ENCODE data around the gene FARS2. TPM values are rescaled to one million over a fixed set of nuclear protein-coding genes. Genes with fewer than 3 reads are reported as not detected.

The FARS2 gene
- total and polyA plus RNA-seq, 4 donors, result 9.2 to 31.4 (median 19.4) TPM

DNA sequence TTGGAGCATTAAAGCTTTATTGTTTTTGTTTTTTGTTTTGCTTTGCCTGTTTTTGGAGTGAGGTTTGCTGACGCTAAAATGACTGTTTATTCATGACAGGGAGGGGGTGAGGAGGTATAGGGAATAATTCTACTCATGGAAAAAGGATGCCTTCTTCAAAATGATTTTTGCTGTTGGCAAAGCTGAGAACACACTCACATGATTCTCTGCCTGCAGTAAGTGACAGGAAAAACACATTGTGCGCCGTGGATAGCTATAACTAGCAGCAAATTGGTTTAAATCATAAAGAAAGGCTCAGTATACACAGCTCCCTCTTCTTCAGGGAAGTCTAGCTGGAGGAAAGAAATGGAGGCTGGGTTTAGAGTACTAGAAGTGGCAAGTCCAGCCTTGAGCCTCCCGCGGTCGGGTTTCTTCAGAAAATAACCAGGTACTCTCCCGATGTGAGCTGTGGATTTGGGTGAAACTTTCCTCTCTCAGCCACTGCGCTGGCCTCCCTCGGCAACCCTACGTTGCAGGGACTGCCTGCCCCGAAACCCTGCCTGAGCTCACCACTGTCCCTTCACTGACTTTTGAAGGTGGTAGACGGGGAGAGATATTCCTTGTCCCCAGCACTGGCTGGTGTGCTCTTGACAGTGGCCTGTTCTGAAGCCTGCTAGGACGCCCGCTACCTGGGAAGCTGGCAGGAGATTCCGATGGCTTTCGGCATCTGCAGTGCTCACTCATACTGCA is 467.2 kb downstream of the FARS2 start:
- no peak overlapping the region for H3K4me3 ChIP-seq

GRCh38 chr6:5729080-5729434 is 467.7 kb downstream of the FARS2 start:
- Histone ChIP-seq H3K4me3 (no peak overlapping the region), H3K9ac (ENCODE audit: insufficient read depth in 1 of 2, low read length in 2 of 2) (no peak overlapping the region), H3K4me1 (ENCODE audit: control insufficient read depth in 5 of 5, insufficient read depth in 5 of 5, low read length in 5 of 5) (peaks cover 0 to 12% (median 0%) of the 10 kb centered on the region in 5 donors), H3K36me3 (ENCODE audit: control insufficient read depth in 4 of 4, insufficient read depth in 4 of 4, low read length in 4 of 4) (no peaks in the 10 kb centered on the region), H3K9me3 (ENCODE audit: control insufficient read depth in 4 of 4, insufficient read depth in 3 of 4, low read length in 3 of 4) (no peaks in the 10 kb centered on the region), H3K27me3 (ENCODE audit: control insufficient read depth in 3 of 3, insufficient read depth in 3 of 3, low read length in 2 of 3) (no peaks in the 10 kb centered on the region), H3K27ac (ENCODE audit: low read depth in 1 of 2, low read length in 1 of 2) (no peak overlapping the region)
- WGBS, 2 donors, result 60 to 65% methylated on average over 8 of the region's 8 CpGs
- TF ChIP-seq CTCF (IDR thresholded peaks at IDR 0.05; ENCODE audit: control extremely low read depth, extremely low read depth), result no peak
- peak in 1 of 3 donors; percentile 32 for DNase-seq
- peak; percentile 84 for ATAC-seq (ENCODE audit: insufficient read depth, low FRiP score)

More for the DNA sequence above, 467.2 kb downstream of the FARS2 start:
- ATAC-seq (ENCODE audit: insufficient read depth, low FRiP score), result peak; percentile 65
- H3K27me3 ChIP-seq (ENCODE audit: control insufficient read depth in 3 of 3, insufficient read depth in 3 of 3, low read length in 2 of 3), result no peaks in the 10 kb centered on the region
- no peak overlapping the region for H3K9ac ChIP-seq (ENCODE audit: insufficient read depth in 1 of 2, low read length in 2 of 2)
- WGBS, 2 donors, result 87 to 92% methylated on average over 16 of the region's 16 CpGs
- peaks cover 0 to 16% (median 0%) of the 10 kb centered on the region in 5 donors for H3K4me1 ChIP-seq (ENCODE audit: control insufficient read depth in 5 of 5, insufficient read depth in 5 of 5, low read length in 5 of 5)
- no peak for DNase-seq
- TF ChIP-seq CTCF (IDR thresholded peaks at IDR 0.05; ENCODE audit: control extremely low read depth, extremely low read depth), result no peak
- no peaks in the 10 kb centered on the region for H3K36me3 ChIP-seq (ENCODE audit: control insufficient read depth in 4 of 4, insufficient read depth in 4 of 4, low read length in 4 of 4)
- H3K27ac ChIP-seq (ENCODE audit: low read depth in 1 of 2, low read length in 1 of 2), result no peak overlapping the region
- H3K9me3 ChIP-seq (ENCODE audit: control insufficient read depth in 4 of 4, insufficient read depth in 3 of 4, low read length in 3 of 4), result no peaks in the 10 kb centered on the region

- DNase-seq (peak in 2 of 3 donors; percentile 15 to 19), ATAC-seq (ENCODE audit: insufficient read depth, low FRiP score) (no peak)
Measured at GRCh38 chr6:5729813-5730517, 468.7 kb downstream of the FARS2 start.

More at GRCh38 chr6:5729813-5730517, 468.7 kb downstream of the FARS2 start:
- Histone ChIP-seq H3K36me3 (ENCODE audit: control insufficient read depth in 4 of 4, insufficient read depth in 4 of 4, low read length in 4 of 4) (no peaks in the 10 kb centered on the region), H3K27me3 (ENCODE audit: control insufficient read depth in 3 of 3, insufficient read depth in 3 of 3, low read length in 2 of 3) (no peaks in the 10 kb centered on the region), H3K27ac (ENCODE audit: low read depth in 1 of 2, low read length in 1 of 2) (no peak overlapping the region), H3K4me1 (ENCODE audit: control insufficient read depth in 5 of 5, insufficient read depth in 5 of 5, low read length in 5 of 5) (peaks cover 0 to 12% (median 0%) of the 10 kb centered on the region in 5 donors), H3K4me3 (no peak overlapping the region), H3K9ac (ENCODE audit: insufficient read depth in 1 of 2, low read length in 2 of 2) (no peak overlapping the region), H3K9me3 (ENCODE audit: control insufficient read depth in 4 of 4, insufficient read depth in 3 of 4, low read length in 3 of 4) (no peaks in the 10 kb centered on the region)
- WGBS, 2 donors, result 73 to 80% methylated on average over 4 of the region's 4 CpGs
- no peak for TF ChIP-seq CTCF (IDR thresholded peaks at IDR 0.05; ENCODE audit: control extremely low read depth, extremely low read depth)
